Measurements from ENCODE around the gene IQSEC3. TPM values are rescaled to one million over a fixed set of nuclear protein-coding genes. Genes with fewer than 3 reads are reported as not detected.
"Not testable (repeated sequence)": the region's sequence is repeated elsewhere in the genome, so short reads cannot be mapped to it uniquely, and the experiment has no call there.

Gene IQSEC3
- total RNA-seq, 1 donor from 2014 or later, result under 0.01 TPM

- DNase-seq (ENCODE audit: low read depth in 2 of 2), result not testable (repeated sequence)
Measured at GRCh38 chr12:52902-53734, 13.4 kb upstream of the IQSEC3 start.

- no peak for DNase-seq (ENCODE audit: low read depth in 2 of 2)
Measured at GRCh38 chr12:53735-54730, 12.5 kb upstream of the IQSEC3 start.

GRCh38 chr12:54750-55535, 11.6 kb upstream of the IQSEC3 start:
- no peak for DNase-seq (ENCODE audit: low read depth in 2 of 2)

GRCh38 chr12:56683-57346, 9.8 kb upstream of the IQSEC3 start:
- DNase-seq (ENCODE audit: low read depth in 2 of 2), result no peak

GRCh38 chr12:57539-57938, 9.0 kb upstream of the IQSEC3 start:
- no peak for DNase-seq (ENCODE audit: low read depth in 2 of 2)

- DNase-seq (ENCODE audit: low read depth in 2 of 2), result no peak
Measured at GRCh38 chr12:58832-59231, 7.7 kb upstream of the IQSEC3 start.

GRCh38 chr12:61845-62244, 4.7 kb upstream of the IQSEC3 start:
- DNase-seq (ENCODE audit: low read depth in 2 of 2), result not testable (repeated sequence)

GRCh38 chr12:65491-66063, 990 bp upstream of the IQSEC3 start:
- not testable (repeated sequence) for DNase-seq (ENCODE audit: low read depth in 2 of 2)

- peak; percentile 23 to 35 for DNase-seq (ENCODE audit: low read depth in 2 of 2)
Measured at GRCh38 chr12:66782-67504, 376 bp downstream of the IQSEC3 start.

- DNase-seq (ENCODE audit: low read depth in 2 of 2), result not testable (repeated sequence)
Measured at GRCh38 chr12:69677-70076, 3.1 kb downstream of the IQSEC3 start.

- DNase-seq (ENCODE audit: low read depth in 2 of 2), result not testable (repeated sequence)
Measured at GRCh38 chr12:70541-70940, 4.0 kb downstream of the IQSEC3 start.

- not testable (repeated sequence) for DNase-seq (ENCODE audit: low read depth in 2 of 2)
Measured at GRCh38 chr12:72018-72417, 5.5 kb downstream of the IQSEC3 start.

- not testable (repeated sequence) for DNase-seq (ENCODE audit: low read depth in 2 of 2)
Measured at GRCh38 chr12:74420-75190, 8.0 kb downstream of the IQSEC3 start.

GRCh38 chr12:75541-75940, 9.0 kb downstream of the IQSEC3 start:
- DNase-seq (ENCODE audit: low read depth in 2 of 2), result not testable (repeated sequence)

- DNase-seq (ENCODE audit: low read depth in 2 of 2), result not testable (repeated sequence)
Measured at GRCh38 chr12:76102-76501, 9.5 kb downstream of the IQSEC3 start.

GRCh38 chr12:76551-76950, 10.0 kb downstream of the IQSEC3 start:
- not testable (repeated sequence) for DNase-seq (ENCODE audit: low read depth in 2 of 2)

GRCh38 chr12:77101-77719, 10.6 kb downstream of the IQSEC3 start:
- DNase-seq (ENCODE audit: low read depth in 2 of 2), result not testable (repeated sequence)

GRCh38 chr12:77769-78383, 11.3 kb downstream of the IQSEC3 start:
- not testable (repeated sequence) for DNase-seq (ENCODE audit: low read depth in 2 of 2)
